D341Med (cell line): Measurements from ENCODE around the gene TAF6L.
A peak's percentile ranks its signal among the peaks of the same experiment; 100 is the strongest.
"Not testable (repeated sequence)": the region's sequence is repeated elsewhere in the genome, so short reads cannot be mapped to it uniquely, and the experiment has no call there.

Experiments used
- DNase-seq: peaks from one replicate; pipeline ENCODE4 v3.0.0; 2012; ENCODE audit warnings: low spot score

The TAF6L gene

GRCh38 chr11:62805076-62805892 is 34.1 kb downstream of the TAF6L start, which contains the start of gene NXF1:
NXF1 (minus strand) TSS chr11:62805440; CDS start chr11:62805356, 84 bp downstream.
- peak; percentile 100 for DNase-seq

DNA sequence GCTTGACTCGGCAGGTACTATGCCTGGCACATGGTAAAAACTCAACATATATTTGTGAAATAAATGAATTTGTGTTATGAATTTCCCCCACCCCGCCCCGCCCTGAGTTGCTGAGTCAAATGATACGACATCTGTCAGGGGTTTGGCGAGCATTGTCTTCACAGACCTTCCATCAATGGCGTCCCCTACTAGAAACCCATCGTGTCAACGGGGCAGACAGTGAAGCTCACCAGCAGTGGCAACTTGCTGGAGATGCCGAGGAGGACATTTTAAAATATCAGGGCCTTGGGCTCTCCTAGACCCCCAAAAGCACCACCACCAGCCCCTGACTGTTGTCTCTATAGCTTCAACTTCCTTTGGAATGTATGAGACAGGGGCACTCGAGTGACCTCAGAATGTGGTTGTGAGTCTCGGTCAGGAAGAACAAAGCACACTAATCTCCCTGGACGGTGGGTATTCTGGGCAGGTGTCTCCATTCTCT is 34.8 kb downstream of the TAF6L start:
- peak; percentile 52 for DNase-seq

DNA sequence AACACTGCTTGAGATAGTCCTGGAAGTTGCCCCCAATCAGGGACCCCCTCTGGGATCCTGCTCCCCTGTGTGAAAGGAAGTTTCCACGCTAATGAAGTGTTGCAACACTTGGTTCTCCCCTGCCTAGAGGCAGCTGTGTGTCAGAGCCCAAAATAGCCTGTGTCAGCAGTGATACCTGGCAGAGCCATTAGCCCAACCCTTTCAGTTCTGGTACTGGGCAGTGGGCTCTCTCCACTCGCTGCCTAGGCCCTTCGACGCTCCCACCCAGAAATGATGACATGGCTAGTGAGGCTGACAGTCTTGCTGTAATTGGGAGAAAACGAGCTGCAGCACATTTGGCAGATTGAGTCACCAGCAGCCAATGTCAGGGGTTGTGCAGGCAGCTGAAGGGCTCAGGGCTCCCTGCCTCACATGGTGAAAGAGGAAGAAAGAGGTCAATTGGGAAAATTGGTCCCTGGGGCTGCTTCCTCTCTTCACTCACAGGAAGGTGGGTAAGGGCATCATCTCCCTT is 35.5 kb downstream of the TAF6L start:
- no peak for DNase-seq

DNA sequence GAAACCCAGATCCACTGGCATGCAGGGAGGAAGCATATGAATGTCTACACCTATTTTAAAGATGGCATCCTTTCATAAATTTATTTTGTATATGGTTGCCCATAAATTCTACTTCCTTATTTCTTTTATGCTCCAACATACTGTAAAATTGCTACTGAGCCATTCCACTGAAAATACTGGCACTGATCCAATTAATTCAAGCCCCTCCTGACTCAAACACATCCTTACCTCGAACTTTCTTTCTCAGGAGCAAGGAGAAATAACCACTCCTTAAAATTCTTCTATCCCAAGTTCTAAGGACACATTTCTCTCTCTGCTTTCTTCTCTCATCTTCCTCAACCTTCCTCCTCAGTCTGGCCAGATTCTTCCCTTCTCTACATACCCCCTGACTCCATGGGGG is 39.6 kb downstream of the TAF6L start:
- DNase-seq: no peak

- no peak for DNase-seq
Observed at GRCh38 chr11:62811659-62812058, 40.5 kb downstream of the TAF6L start.

DNA sequence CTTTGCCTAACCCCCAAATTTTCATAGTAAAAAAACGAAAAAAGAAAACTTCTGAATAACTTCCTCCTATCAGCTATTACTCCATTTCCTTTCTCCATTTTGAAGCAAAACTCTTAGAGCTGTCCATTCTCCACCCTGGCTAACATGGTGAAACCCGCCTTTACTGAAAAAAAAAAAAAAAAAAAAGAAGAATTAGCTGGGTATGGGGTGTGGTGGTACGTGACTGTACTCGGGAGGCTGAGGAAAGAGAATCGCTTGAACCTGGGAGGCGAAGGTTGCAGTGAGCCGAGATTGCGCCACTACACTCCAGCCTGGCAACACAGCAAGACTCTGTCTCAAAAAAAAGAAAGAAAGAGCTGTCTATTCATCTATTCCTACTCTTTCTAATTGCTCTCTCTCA is 45.4 kb downstream of the TAF6L start:
- DNase-seq: no peak

DNA sequence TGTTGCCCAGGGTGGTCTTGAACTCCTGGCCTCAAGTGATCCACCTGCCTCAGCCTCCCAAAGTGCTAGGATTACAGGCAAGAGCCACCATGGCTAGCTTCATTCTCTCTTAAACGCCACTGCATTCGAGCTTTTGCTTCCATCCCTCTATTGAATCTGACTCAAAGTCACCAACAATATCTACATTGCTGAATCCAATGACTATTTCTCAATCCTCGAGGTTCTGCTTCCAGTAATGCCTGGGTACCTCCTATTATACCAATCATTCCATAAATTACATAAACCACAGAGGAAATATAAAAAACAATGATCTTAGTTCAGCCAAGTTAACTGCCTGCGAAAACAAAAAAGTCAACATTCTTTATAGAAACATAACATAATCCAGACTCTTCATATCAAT is 45.9 kb downstream of the TAF6L start:
- DNase-seq: no peak

- DNase-seq: no peak
Observed at GRCh38 chr11:62823677-62824076, 52.5 kb downstream of the TAF6L start.

DNA sequence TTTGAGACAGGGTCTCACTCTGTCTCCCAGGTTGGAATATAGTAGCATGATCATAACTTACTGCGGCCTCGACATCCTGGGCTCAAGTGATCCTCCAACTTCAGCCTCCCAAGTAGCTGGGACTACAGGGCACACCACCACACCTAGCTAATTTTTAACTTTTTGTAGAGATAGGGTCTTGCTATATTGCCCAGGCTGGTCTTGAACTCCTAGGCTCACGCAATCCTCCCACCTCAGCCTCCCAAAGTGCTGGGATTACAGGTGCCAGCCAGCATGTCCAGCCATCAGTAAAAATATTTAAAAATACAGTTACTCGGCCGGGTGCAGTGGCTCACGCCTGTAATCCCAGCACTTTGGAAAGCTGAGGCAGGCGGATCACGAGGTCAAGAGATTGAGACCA is 56.9 kb downstream of the TAF6L start:
- DNase-seq: not testable (repeated sequence)

DNA sequence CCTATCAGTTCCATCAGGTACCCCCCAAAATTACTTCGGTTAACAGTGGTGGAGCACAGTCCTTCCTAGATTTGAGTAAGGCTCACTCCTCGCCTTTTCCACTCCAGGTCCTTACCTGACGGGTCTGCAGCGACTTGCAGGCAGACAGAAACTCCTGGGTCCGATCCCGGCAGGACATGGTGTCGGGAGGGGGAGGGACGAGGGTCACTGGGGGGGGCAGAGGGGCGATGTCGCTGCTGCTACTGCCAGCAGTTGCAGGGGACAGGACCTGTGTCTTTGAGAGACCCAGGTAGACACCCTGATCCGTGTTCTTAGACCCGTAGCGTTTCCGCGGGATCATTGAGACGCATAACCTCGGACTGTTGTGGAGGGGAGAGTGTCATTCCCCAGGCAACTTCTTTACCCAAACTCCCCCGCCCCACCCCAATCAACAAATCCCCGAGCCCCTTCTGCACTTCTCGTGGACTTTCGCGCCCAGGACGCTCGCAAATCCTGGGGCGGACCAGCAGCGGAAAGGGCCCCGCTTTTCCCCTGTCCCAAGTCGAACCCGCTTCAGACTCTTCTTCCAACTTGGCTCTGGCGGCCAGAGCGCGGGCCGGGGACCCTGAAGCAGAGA is 59.8 kb downstream of the TAF6L start:
- DNase-seq: peak; percentile 72

GRCh38 chr11:62831520-62832335 is 60.5 kb downstream of the TAF6L start, which contains the start of gene STX5:
STX5 (minus strand) TSS chr11:62832051; CDS start chr11:62831243, 808 bp downstream.
- DNase-seq: peak; percentile 95

- DNase-seq: no peak
Observed at GRCh38 chr11:62832336-62833234, 61.4 kb downstream of the TAF6L start, which contains the start of gene TEX54. TEX54 (minus strand) TSS chr11:62832841.

DNA sequence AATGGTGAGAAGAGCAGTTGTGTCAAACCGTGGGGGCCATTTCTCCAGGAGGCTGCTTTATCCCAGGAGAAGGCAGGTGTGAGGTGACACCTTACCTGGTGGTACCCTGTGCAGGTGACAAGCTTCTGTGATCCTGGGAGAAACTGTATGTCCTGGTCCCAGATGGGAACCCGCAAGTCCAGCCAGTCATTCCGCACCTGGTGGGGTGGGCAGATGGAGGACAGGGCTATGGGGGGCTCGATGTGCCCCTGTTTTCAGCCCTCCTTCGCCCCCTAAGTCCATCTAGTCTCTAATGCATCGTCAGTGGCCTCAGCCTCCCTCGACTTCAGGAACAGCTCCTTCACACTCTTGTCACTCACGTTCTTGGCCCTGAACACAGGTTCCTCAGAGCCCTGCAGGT is 64.1 kb downstream of the TAF6L start:
- DNase-seq: no peak
